ENCODE measurements around the gene CYBRD1.

DNA sequence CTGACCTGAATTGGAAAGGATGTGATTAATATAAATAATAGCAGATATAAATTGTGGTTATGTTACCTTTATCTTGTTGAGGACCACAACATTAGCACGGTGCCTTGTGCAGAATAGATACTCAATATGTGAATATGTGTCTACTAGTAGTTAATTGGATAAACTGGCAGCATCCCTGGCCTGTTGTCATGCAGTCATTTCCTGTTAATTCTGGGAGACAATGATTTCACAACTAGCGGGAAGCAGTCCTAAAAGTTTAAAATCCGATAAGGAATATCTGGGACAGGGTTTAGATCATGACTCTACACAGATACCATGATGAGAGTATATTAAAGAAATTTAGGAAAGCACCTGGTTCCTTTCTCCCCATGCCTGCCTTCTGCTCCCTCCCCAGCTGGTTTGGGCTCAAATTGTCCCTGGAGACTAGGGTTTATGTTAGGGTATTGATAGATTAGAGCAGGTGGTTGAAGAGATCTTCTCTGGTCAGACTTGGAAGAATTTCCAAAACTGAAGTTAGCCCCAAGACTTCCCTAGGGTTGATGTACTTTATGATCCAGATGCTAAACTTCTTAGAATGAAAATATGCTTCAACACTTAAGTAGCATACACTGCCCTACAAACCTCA, 32.8 kb downstream of the CYBRD1 start:
- no peak for TF ChIP-seq CTCF (IDR thresholded peaks at IDR 0.05)
- no peak for TF ChIP-seq POLR2A (IDR thresholded peaks at IDR 0.05)
